HG03175 (cell line): ENCODE results near the gene SETD1B.
"Not testable (repeated sequence)": the region's sequence is repeated elsewhere in the genome, so short reads cannot be mapped to it uniquely, and the experiment has no call there.

Experiments used
- ATAC-seq: cut with Tn5 transposase; IDR thresholded peaks from one replicate; pipeline ENCODE4 v1.9.1; 2021; ENCODE audit warnings: mild to moderate bottlenecking, moderate library complexity; ENCODE audit not compliant: unreplicated experiment

Gene SETD1B

DNA sequence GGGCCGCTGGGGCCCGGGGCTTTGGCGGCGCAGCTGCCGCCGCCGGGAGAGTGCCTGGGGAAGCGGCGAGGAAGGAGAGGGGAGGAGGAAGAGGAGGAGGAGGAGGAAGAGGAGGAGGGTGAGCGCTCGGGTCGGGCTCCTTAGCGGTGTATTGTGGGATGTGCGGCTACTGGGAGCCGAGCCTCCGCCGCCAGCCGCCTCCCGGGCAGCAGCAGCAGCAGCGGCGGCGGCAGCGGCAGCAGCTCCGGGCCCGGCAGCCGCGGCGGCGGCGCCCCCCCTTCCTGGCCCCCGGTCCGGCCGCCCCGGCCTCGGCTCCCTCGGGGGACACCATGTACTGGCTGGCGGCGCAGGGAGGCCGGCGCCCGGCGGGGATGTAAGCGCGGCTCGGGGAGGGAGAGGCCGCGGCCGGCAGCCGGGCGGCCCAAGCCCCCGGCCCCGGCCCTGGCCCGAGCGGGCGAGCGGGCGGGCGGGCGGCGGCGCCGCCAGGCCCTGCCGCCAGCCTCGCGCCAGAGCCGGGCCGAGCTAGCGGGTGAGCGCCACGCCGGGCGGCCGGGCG is at the start of gene SETD1B:
Gene SETD1B, plus strand, starts transcription at position 149 of the 556 bp plus-strand sequence. CDS start 729 bp downstream, outside the sequence.
- ATAC-seq: no peak

DNA sequence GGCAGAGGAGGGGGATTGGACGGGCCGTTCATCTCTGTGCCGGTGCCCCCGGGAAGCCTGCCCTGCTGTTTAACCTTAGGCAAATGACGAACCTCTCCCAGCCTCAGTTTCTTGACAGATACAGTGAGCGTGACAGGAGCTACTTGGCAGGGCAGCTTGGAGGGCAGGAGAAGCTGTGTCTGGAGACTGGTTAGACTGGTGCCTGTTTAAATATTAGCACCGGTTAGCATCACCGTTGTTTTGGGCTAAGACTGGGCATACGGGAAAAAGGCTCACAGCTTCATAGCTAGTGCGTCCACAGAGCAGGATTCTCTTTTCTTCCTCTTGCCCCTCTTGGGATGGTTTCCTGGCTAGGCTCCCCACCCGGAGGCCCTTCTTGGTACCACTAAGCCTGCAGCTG is 49.0 kb upstream of the SETD1B start:
- ATAC-seq: no peak

DNA sequence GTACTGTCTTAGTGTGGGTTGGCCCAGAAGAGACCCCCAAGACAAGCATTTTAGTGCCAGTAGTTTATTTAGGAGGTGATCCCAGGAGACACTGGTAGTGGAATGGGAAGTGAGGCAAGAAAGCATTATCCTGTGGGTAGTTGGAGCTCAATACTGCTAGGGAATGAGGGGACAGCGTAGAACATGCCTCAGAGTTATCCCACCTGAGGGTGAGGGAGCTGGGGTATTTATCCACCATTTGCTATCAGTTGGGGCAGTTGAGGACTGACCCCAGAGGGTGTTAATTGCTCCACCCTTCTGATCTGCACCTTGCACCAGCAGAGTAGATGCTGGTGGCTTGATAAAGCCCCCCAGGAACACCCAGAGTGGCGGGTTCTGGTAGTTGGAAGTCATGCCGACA is 48.2 kb upstream of the SETD1B start:
- no peak for ATAC-seq

DNA sequence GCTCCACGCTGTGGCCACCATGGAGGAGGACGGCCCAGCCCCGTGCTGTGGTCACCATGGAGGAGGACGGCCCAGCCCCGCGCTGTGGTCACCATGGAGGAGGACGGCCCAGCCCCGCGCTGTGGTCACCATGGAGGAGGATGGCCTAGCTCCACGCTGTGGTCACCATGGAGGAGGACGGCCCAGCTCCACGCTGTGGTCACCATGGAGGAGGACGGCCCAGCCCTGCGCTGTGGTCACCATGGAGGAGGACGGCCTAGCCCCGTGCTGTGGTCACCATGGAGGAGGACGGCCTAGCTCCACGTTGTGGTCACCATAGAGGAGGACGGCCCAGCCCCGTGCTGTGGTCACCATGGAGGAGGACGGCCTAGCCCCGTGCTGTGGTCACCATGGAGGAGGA is 45.3 kb upstream of the SETD1B start:
- not testable (repeated sequence) for ATAC-seq

DNA sequence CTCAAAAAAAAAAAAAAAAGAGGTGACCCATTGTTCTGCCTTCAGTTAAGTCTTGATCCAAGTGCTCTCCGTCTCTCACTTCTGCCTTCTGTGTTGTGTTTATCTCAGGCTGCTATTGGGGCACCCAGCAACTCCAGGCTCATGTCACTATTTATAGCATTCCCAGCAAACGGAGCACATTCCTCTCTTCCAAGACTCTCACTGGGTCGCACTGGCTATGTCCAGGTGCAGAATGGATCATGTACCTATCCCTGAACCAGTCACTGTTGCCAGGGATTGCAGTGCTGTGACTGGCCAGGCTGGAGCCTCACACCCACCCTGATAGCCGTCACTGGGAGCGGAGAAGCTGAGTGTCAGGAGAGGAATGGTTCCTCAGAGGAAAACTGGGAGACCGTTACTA is 41.5 kb upstream of the SETD1B start:
- no peak for ATAC-seq

DNA sequence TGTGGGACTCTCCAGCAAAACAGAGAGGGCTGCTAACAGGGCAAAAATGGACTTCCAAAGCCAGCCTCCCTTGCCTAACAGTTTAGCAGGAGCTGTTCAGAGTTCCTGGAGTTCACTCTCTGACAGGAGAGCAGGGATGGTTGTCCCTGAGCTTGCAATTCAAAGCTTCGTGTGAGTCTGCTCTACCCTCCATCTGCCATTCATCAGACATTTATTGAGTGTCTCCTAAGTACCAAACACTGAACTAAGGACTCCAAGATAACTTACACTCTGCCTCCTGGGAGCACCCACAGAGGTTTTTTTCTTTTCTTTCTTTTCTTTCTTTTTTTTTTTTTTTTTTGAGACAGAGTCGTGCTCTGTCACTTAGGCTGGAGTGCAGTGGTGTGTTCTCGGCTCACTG is 39.0 kb upstream of the SETD1B start:
- ATAC-seq: no peak

DNA sequence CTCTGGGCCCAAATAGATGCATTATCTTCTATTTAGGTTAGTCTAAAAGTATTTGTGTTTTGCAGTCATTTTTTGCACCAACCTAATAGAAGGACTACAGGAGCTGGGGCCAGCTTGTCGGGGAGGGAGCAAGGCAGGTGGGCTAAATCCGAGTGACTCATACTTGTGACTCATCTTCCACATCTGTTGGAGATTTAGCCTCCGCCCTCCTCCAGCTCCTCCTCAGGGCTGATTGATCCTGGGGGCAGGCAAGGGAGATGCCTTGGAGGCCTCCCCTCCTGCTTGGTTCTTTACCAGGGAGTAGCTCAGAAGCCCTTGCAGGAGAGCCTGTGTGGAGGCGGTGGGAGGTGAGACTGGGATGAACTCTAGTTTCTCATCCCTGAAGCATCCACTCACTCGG is 38.2 kb upstream of the SETD1B start:
- ATAC-seq: no peak

DNA sequence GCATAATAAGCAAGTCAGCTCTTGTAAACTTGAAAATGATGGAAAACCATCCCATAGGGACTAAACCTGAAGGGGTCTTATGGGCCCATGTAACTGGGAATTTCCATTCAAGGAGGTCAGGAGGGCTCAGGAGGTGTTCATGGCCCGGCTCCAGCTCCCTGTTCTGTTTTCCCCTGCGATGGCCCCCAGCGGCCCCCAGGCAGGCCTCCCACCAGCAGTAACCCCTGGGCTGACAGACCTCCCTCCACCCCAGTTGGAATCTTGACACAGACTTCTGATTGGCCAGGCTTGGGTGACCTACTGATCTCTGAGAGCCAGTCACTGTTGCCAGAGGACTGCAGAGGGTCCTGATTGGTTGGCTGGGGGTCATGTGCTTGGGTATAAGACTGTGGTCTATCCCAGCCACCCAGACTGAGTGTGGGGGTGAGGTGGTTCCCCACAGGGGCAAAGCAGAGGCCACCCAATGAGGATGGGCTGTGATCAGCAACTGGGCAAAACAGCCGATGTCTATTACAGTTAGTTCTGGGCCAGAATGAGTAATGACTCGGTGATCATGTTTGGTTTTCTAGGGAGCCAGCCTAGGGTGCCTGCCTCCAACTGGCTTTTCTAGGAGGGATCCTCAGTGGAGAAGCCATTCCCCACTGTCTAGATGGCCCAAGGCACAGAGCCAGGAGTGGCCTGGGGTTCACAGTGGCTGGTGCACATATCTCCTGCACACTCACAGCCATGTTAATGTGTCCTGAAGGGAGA is 37.3 kb upstream of the SETD1B start:
- ATAC-seq: no peak

DNA sequence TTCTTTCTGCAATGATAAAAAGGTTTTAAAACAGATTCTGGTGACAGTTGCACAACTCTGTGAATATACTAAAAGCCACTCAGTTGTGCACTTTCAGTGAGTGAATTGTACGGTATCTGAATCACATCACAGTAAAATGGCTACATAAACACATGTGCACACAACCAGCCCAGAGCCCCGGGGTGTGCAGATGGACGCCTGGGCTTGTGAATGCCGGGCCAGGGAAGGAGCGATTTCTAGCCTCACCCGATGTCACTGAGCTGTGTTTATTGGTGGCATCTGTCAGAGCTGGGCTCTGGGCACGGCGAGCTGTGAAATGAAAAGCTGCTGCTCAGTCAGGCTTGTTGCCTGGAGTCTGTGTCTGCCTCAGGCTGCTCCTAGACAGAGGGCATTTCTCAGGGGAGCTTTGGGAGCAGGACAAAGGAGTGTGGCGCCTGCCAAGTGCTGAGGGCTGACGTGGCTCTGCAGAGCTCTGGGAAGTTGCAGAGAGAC is 36.2 kb upstream of the SETD1B start:
- ATAC-seq: no peak

DNA sequence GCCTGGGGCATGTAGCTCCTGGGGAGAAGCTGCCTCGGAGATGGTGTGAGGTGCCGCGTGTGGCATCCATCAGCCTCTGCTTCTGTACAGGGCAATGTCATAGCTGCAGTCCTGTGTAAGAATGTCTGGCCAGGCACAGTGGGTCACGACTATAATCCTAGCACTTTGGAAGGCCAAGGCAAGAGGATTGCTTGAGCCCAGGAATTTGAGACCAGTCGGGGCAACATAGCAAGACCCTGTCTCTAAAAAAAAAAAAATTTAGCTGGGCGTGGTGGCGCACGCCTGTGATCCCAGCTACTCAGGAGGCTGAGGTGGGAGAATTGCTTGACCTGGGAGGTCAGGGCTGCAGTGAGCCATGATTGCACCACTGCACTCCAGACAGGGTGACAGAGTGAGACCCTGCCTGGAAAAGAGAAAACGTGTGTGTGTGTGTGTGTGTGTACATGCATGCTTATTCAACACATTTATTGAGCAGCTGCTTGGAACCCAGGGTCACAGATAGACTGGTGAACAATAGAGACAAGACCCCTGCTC is 34.4 kb upstream of the SETD1B start:
- no peak for ATAC-seq

DNA sequence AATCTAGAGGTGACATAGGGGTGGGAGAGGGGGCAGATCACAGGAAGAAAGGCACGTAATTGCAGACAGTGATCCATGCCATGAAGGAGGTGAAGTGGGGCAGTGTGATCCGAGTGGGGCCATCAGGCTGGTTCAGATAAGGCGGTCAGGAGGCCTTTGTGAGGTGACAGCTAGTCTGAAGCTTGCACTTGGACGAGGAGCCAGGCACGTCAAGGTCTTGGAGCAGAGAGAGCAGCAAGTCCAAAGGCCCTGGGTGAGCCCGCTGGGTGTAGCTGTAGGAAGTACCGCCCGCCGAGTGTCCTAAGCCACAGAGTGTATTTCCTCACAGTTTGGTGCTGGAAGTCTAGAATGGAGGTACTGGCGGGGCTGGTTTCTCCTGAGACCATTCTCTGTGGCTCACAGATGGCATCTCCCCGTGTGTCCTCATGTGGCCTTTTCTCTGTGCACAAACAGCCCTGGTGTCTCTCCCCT is 33.9 kb upstream of the SETD1B start:
- ATAC-seq: no peak

DNA sequence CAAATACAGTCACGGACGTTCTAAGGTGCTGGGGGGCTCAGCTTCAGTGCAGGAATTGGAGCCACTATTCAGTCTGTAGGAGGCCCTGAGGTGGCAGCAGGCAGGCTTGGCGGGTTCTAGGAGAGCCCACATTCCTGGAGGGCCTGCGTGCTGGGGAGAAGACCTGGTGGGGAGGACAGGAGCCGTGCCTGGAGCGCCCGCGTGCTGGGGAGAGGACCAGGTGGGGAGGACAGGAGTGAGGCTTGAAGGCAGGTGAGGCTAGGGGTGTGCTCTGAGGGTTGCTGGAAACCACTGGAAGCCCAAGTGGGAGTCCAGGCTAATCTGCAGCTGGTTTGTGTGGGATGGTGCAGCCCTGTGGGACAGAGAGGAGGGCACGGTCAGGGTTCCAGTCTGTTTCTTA is 33.4 kb upstream of the SETD1B start:
- ATAC-seq: no peak

DNA sequence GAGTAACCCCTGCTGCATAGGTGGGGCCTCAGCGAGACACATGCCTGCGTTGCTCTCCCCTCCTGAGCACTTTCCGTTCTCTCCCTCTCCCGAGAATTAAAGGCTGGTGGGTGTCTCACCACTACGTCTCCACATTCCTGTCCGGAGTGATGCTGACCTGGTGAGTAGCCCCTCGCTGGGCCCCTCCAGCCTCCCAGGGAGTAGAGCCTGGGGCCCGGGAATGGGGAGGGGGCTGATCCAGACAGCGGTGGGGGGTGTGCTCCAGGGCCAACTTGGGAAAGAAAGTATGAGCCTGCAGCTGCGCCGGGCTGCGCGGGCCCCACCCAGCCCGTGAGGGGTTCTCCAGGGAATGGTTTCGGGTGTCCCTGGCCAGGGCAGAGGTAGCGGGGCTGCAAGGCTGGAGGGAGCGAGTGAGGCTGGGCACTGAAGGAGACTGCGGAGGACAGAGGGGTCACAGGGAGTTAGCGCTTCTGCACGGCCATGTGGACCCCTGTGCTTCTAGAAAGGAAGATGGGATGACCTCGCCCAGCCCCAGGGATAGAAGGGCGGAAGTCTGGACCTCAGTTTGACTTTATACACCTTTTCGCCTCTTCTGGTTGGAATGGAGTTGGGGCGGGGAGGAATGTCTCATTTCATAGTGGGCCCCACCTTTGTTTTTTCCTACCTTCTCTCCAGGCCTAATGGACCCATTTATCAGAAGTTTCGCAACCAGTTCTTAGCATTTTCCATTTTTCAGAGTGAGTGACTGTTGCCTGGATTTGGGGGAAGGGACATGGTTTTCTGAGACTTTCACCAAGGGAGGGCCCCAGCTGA is 32.8 kb upstream of the SETD1B start:
- no peak for ATAC-seq

DNA sequence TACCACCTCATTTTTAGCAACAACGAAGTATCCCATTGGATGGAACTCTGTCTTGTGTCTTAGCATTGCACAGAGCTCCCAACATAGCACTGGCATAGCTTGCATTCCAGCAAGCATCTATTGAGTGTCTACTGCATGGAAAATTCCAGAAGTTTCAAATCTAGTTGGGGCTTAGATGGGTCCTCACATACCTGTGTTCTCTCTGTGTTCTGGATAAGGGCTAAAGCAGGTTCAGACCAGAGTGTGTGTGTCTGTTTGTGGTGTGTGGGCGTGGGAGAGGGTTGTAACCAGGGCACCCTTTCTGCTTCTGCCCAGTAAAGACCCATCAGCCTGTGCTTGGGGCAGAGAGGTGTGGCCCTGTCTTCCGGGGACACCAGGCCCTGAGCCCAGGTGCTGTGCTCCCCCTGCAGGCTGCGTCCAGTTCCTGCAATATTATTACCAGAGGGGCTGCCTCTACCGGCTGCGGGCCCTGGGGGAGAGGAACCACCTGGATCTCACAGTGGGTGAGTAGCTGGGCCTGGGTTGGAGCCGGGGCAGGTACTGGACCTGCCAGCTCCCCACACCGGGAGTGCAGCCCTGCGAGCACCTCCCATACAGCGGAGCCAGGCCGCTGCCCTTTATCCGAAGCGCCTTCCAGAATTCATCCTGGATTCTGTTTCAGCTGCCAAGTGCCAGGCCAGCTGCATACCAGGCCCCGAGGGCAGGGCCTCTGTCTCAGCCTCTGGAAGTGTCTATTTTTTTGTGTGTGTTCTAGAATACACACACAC is 30.6 kb upstream of the SETD1B start:
- ATAC-seq: peak; percentile 79

DNA sequence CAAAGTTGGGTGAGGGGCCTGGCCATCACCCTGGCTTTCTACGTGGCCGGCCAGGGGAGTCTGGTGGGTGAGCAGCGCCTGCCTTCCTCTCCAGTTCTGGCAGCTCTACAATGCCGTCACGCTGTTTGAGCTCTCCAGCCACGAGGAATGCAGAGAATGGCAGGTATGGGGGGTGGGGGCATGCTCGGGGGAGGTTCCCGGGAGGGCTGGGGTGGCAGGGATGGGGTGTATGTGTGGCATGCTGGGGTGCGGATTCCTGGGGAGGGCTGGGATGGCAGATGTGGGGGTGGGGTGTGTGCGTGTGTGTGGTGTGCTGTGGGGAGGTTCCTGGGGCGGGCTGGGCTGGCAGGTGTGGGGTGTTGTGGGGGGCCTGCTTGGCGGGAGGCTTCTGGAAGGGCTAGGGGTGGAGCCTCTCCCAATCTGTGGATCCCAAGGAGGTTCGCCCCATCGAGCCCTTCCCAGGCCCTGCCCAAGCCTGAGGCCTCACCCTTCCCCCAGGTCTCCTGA is 28.8 kb upstream of the SETD1B start:
- no peak for ATAC-seq

DNA sequence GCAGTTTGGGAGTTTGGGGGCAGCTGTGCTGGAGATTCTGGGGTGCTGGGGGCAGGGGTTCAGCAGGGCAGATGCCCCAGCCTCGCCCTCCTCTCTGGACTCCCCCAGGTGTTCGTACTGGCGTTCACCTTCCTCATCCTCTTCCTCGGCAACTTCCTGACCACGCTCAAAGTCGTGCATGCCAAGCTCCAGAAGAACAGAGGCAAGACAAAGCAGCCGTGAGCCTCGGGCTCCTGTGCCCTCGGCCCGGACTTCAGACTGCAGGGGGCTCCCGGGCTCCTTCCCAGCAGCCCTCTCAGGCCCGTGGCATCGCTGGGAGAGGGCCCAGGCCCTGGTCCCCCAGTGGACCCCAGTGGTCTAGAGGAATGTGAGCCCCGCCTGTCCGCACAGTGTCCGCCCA is 28.3 kb upstream of the SETD1B start:
- ATAC-seq: no peak

DNA sequence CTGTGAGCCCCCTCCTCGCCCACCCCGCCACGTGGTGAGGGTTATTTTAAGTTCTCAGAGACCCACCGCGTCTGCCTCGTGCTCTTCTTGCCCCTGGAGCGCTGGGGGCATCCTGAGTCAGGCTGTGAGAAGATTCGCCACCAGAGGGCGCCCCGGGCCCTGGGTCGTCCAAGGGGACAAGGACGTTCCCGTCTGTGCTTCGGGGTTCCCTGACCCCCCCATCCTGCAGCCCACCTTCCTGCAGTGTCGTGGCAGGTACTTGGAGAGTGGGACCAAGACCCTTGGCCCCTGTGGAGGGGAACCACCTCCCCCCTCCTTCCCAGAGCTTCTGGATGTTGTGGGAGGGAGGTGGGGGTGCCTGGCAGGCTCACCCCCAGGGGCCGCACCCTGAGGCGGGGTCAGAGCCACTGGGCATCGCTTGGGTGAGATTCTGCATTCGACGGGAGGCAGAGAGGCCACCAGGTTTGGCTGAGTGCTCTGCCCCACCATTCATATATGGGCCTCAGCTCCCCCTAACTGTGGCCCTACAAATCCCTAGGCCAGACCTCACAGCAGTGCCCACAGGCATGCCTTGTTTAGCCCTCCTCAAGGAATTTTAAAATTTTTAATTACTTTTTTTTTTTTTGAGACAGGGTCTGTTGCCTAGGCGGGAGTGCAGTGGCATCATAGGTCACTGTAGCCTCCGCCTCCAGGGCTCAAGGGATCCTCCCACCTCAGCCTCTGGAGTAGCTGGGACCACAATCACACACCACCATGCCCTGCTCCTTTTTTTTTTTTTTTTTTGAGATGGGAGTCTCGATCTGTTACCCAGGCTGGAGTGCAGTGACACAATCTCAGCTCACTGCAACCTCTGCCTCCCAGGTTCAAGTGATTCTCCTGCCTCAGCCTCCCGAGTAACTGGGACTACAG is 27.4 kb upstream of the SETD1B start:
- no peak for ATAC-seq

DNA sequence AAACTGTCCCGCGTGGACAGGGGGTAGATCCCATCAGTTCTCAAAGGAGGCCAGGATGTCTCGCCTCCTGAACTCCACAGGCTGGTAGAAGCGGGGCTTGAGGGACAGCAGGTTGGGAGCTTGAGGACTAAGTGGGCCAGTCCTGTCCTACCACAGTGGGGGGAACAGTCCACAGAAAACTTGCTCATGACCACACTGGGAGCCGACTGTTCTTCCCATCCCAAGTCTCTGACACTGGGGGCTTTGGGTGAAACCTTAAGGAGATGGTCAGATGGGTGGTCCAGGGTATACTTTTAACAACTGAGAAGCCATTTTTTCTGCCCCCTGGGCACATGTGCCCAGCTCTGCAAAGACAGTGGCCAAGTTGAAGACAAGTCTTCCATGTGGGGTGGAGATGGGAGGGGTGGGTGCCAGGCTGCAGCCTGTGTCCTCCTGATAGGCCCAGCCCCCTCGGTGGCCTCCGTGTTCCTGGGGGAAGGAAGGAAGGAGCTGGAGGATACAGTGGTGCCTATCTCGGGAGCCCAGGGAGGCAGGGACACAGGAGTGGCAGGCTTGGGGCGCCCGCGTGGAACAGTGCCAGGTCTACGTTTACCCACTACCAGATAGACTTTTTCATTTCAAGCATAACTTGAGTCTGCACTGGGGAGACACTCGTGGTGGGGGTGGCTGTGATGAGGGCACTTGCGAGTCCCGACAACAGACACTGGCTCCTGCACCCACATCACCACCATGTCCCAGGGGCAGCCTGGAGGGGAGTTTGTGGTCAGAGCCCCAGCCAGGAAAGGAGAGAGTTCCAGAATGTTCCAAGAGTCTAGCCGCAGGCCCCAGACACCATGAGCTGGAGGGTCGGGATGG is 25.0 kb upstream of the SETD1B start:
- ATAC-seq: no peak
